ENCODE results near the gene ATP5PO.
A peak's percentile ranks its signal among the peaks of the same experiment; 100 is the strongest.

ATP5PO gene, protein sequence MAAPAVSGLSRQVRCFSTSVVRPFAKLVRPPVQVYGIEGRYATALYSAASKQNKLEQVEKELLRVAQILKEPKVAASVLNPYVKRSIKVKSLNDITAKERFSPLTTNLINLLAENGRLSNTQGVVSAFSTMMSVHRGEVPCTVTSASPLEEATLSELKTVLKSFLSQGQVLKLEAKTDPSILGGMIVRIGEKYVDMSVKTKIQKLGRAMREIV

DNA sequence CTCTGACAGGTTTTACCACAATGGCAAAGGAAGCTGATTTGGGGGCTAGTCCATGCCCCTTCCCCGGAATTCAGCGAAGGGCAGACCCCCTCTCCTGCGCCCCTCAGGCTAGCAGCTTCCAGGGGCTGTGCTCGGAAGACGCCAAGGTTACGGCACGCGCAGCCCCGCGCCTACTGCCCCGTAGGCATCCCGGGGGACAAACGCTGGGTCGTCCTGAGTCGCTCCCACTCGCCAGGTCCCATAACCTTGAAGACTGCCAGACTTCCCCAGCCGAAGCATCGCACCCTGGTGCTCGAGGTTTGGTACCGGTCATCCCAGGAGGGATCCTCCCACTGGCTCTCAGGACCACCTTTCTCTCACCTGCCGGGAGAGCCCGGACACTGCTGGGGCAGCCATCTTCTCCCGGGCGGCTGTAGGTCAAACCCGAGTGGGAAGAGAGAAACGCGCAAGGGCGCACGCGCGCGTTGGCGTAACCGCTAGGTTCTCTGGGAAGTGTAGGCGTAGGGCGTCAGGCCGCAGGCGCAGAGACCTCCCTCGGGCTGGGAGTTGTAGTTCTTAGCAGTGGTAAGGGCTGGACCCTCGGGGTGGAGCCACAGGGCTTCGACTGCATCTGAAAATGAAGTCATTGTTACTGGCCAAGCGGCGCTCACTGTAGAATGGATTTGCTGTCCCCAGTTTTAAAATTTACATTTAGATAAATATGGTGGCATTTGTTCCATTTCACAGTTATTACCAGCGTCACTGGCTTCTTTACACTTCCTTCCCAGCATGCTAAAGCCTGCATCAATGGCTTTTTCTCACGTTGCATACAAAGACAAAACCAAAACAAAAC lies at the start of gene ATP5PO:
Gene ATP5PO, minus strand, starts transcription at position 437 of the 832 bp plus-strand sequence. Its CDS starts 41 bp downstream, at position 396.
- peak; percentile 99 for DNase-seq

DNA sequence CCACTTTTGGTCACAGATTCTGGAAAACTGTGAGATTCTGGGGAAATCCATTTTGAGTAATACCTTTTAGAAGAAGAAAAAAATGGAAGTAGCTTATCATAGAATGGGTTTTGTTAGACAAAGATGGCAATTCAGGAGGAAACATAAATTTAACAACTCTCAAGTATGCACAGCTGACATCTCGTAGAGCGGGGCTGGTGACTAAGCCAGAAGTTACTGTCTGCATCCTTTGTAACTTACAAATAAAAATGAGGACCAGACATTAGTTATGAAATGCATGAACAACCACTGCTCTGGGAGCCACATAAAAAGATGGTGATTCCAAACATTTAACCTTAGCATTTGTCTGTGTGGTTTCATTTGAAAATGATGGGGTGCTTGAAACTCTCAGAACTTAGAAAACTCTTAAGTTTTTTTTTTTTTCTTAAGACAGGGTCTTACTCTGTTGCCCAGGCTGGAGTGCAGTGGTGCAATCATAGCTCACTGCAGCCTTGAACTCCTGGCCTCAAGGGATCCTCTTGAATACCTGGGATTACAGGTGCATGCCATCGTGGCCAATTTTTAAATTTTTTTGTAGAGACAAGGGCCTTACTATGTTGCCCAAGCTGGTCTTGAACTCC lies 49.2 kb upstream of the ATP5PO start:
- DNase-seq, result no peak

DNA sequence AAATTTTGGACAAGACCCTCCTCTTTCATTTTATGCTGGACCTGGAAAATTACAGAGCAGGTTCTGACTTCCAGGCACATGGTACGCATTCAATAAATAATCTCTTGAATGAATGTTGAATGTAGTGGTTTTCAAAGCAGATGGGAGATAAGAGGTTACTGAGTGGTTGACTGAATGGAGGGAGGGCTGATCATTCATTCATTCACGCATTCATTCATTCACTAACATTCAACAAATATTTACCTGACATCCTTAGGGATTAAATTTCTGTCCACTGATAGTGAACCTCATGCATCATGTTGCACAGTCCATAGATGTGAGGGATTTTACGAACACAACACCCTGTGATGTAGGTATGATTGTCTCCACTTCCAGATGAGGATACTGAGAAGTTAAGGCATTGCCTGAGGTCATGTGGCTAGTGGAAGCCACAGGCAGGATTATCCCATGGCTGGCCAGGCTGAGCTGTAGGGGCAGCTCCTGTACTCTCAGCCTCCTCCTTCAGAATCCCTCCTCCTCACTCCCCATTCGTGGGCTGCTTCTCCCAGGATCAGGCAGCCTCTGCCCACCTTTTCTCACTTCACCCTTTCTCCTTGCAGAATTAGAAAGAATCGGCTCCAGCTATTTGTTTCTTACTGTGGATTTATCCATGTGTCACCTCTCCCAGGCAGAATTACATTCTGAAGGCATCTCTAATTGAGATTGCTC lies 48.4 kb upstream of the ATP5PO start:
- no peak for DNase-seq

DNA sequence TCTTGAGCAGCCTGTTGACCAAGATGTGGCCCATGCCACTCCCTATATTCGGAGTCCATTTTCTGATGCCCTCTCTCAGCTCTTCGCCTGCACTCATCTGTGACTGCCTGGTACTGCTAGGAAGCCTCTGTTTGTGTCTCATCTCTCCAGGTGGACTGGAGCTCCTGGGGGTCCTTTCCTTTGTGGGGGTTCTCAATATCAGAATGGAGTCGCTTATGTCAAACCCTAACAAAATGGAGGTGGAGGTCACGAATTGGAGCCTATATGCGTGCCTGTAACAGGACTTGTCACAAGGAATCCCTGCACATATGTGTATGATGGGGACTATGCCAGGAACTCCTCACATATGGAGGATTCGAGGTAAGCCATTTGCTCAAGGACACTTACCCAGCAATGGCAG lies 46.7 kb upstream of the ATP5PO start:
- no peak for DNase-seq

DNA sequence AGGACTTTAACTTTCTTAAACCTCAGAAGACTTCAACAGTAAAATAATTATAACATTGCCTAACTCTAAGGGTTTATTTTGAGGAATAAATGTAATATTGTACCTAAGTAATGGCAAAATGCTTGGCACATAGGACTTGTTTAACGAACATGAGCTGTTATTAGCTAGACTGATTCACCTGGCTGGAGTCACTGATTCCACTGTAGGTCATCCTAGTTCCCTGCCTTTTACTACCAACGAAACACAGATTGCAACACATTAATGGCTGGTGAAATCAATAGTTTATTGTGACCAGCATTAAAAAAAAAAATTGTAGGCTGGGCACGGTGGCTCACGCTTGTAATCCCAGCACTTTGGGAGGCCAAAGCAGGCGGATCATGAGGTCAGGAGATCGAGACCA lies 45.5 kb upstream of the ATP5PO start:
- no peak for DNase-seq

DNA sequence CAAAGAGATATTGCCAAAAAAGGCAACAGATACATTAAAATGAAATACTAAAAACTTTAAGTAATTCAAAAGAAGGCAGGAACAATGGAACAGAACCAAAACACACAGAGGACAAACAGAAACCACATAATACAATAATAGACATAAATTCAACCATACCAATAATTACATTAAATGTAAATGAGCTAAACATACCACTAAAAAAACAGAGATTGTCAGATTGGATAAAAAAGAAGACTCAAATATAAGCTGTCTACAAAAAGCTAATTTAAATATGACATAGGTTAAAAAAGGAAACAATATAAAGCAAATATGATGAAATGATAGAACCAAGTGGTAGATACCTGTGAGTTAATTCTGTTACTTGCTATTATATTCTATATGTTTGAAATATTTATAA lies 44.1 kb upstream of the ATP5PO start:
- DNase-seq, result no peak

DNA sequence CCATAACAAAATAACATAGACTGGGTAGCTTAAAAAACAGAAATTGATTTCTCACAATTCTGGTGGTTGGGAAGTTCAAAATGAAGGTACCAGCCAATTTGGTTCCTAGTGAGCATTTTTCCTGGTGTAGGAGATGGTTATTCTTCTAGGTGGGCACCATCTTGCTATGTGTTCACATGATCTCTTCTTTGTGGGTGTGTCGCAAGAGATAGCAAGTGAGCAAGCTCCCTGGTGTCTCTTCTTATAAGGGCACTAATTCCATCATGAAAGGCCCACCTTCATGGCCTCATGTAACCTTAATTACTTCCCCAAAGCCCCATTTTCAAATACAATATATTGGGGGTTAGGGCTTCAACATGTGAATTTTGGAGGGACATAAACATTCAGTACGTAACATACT lies 38.8 kb upstream of the ATP5PO start:
- no peak for DNase-seq

DNA sequence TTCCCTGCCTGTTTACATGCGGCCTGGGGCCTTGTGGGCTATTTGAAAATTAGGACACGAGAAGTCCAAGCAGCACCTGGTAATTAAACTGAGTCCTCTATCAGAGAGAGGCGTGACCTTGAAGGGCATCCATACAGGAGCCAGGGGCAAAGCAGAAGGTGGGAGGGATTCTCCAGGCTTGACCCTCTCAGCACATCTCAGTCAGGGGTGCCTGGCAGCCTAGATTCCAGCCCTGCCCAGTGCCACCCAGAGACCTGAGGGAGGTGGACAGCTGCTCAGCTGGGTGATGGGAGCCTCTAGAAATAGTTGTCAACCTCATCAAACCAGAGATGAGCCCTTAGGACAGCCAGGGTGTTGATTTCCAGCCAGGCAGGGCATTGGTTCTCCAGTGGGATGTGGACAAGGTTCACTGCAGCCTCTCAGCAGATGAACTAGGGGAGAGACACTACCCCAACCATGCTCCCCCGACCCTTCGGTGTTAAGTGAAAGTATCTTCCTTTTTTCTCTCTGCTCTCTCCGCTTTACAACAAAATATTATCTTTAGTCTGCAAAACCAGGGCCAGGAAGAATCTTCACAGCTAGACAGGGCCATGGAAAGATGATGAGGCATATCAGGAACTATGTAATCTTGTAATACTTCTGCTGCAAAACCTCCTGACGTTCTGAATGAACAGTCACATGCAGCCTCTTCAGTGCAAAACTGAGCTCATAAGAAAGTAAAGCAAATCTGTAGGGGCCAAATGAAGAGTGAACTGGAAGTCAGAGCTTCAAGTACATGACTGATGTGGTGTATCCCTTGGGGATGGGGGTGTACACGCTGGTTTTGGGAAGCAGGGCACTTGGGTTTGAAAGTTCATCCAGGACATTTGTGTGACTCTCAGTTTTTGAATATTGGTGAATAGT lies 35.9 kb upstream of the ATP5PO start:
- DNase-seq, result peak; percentile 30

DNA sequence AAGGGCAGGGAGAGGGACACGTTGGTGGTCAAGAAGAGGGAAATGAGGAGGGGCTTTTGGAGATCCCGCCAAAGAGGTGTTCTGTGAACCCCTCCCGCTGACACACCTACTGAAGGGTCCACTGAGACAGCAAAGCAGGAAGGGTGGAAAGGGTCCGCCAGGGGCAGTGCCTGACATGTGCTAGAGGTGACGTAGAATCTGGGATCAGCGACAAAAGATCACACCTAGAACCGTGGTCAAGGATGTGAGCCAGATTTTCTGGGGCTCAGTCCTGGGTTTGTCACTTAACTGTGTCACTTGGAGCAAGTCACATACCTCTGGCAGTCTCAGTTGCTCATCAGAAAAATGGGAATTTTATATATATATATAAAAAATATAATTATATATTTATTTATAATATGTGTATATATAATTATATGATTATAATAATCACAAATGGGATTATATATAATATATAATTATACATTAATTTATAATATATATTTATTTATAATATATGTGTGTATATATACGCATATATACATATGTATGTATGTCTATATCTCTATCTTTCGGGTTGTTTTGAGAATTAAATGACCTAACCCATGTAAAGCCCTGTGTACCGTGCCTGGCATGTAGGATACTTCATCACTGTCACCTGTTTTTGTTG lies 35.0 kb upstream of the ATP5PO start:
- no peak for DNase-seq

DNA sequence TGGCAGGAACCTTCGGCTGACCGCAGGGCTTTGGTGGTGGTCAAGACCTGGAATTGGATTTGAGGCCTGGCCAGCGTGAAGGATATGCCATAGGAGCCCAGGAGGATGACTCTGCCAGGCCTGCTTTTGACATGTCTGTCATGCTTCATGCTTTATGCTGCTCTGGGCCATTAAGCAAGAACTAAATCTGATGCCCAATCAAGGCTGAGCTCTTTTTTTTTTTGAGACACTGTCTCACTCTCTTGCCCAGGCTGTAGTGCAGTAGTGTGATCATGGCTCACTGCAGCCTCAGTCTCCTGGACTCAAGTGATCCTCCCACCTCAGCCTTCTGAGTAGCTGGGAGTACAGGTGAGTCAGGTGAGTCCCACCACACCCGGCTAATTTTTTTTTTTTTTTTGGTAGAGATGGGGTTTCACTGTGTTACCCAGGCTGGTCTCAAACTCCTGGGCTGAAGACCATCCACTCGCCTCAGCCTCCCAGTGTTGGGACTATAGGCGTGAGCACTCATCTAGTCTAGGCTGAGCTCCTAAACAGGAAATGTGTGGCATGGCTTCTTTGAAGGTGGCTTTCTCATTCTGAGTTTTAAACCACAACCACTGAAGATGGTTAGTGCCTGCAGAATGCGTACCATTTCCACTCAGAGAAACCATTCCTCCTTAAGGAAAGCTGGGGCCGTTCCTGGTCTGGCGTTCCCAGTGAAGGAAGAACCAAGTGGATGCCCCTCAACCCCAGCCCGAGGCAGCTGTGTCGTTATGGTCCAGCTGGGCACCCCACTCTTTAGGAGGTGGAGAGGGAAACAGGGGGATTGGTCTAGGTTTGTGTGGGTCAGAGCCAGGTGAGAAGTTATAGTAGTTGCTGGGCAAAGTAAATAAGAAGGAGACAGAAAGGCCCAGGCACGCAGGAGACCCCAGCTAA lies 34.2 kb upstream of the ATP5PO start:
- no peak for DNase-seq

DNA sequence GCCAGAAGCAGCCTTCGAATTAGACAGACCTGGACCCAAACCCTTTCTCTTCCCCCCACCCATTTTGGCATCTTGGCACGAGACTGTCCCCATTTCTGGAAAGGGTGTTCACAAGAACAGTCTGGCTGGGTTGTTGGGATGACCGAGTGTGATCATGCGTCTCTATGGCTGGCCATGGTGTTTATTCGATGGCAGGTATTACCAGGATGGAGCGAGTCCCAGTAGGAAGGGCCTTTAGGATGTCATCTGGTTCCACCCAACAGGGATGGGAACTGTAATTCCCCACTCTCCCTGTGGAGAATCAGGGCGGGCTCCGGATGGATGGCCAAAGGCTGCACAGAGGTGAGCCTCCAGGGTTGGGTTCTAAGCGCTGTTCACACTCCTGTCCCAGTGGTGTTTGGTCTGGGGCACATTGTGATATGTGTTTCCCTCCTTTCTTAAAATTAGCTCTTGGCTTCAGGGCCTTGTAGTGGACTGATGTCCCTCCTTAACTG lies 33.4 kb upstream of the ATP5PO start:
- no peak for DNase-seq

DNA sequence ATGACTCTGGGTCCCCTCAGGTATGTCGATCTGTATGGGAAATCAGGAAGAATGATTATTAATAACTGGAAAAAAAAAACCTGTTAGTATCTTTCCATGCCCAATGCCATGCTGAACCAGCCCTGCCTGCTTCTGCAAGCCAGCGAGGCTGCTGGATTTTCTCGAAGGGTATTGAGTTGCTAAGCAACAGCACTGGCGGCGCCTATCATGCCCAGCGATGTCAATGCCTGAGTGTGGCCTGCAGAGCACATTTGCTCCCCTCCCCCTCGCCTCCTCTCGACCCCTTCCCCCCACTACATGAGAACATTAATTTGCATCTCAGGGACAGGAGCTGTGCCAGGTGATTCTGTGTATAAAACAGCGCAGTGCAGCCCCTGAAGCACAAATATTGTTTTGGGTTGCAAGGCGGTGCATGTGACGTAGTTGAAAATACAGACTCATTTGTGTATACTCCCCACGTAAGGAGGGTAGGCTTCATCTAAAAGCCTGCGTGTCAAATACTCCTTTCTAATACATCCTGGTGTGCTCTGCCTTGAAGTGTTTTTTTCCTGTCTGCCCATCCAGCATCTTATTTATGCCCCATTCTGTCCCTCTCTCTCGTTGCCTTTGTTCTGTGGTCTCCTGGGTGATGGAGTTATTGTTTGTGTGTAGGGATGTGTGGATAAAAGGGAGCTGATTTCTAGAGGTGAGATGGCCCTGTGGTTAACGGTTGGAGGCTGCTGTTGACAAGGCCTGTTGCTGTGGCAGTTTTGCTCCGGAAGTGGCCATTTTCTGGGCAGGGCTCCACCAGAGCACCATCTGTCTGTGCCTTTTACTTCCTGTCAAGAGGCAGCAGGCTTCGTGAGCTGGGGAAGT lies 32.7 kb upstream of the ATP5PO start:
- peak; percentile 76 for DNase-seq

DNA sequence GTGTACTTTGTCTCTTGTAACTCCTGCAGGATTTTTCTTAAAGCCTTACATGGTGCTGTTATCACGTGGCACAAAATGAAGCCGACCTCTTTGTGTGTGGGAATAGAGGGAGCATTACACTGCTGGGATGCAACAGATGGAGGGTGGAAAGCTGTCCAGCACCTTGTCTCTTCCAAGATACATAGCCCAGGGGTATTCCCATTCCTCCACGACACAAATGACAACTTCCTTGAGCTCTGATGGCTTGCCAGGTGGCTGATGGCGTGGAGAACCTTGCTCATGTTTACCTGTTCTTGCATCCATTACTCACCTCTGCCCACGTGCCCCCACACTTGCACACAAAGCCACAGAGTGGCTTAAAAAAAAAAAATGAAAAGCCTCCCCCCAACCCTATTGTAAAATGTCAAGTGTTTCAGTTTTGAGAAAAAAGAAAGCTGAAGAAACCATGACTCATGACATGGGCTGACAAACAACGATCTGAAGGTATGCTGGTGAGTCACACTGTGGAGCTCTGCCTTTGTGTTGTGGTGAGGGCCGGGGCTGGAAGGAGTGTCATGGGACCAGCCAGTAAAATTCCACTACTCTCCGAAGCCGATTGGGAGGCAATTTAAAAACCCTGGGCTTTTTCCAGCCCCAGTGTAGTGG lies 32.0 kb upstream of the ATP5PO start:
- DNase-seq, result peak; percentile 89

DNA sequence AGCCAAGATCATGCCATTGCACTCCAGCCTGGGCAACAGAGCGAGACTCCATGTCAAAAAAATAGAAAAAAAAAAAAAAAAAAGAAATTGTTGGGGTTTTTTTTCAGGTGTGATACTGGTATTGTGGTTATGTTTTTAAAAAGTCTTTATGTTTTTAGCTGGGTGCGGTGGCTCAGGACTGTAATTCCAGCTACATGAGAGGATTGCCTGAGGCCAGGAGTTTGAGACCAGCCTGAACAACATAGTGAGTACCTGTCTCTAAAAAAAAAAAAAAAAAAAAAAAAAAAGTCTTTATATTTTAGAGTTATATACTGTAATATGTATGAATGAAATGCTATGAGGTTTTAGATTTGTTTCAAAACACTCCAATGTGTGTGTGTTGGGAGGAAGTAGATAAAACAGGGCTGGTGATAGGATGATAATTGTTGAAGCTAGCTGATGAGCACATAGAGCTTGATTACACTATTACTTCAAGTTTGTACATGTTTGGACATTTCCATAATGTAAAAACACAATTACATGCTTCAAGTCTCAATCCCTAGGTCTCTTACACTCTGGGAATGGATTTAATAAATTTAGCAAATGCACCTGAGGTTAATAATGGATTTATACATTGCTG lies 30.2 kb upstream of the ATP5PO start:
- peak; percentile 83 for DNase-seq

DNA sequence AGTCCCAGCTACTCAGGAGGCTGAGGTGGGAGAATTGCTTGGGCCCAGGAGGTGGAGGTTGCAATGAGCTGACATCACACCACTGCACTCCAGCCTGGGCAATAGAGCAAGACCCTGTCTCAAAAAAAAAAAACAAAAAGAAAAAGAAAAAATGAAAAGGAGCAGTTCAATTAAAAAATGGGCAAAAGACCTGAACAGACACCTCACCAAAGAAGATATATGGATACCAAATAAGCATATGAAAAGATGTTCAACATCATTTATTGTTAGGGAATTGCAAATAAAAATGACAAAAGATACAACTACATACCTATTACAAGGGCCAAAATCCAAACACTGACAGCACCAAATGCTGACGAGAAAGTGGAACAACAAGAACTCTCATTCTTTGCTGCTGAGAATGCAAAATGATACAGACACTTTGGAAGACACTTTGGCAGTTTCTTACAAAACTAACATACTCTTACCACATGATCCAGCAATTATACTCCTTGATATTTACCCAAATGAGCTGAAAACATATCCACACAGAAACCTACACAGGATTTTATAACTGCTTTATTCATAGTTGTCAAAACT lies 28.7 kb upstream of the ATP5PO start:
- DNase-seq, result no peak

DNA sequence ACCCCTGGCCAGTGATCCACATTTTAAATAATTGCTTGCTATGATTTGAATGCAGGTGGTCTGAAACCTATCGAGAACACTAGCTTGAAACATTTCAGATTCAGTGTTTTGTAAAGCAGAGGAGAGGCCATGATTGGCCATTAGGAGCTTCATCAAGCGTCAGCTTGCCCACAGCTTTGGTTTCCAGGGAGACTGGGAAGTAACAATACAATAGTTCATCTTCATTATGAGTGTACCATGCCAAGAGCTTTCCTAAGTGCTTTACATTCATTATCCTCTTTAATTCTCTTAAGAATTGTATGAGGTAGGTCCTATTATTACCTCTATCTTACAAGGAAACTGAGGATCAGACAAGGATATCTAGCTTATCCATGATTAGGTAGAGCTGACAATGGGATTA lies 27.7 kb upstream of the ATP5PO start:
- DNase-seq, result no peak

DNA sequence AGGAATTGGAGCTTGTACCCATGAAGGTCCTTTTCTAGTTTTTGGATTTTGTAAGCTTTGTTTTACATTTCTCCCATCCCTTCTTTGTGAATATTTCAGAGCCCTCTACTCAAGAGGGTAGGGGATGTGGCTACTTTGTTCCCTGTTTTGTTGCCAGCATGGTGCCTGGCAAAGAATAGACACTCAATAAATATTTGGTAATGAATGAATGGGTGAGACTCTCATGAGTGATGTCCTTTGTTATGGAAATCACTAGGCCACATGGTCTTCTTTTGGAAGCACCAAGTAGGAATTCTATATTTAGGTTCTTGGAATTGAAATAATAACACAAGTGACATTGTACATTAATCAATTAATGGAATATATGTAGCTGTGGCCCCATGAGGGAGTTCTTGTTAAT lies 26.8 kb upstream of the ATP5PO start:
- DNase-seq, result no peak

DNA sequence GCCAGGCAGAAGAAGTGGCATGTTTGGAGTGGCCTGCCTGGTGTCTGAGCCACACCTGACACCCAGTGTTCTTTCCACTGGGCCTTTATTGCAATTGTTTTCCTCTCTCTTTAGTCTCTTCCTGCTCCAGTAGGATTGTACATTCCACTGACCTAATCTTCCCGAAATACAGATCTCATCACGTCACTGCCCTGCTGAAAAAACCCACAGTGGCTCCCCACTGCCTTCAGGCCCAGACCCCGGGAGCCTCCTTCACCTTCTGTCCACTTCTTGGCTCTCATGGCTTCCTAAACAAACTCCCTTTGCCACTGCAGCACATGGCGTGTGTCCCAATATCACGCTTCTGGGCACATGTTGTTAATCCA lies 25.3 kb upstream of the ATP5PO start:
- no peak for DNase-seq

Measured in hematopoietic multipotent progenitor cell treated with erythropoietin and hydrocortisone succinate and interleukin-3 and kit ligand, for 6 days (in vitro differentiated cells).